NCI-H128 (cell line): ENCODE measurements around the gene GSTM4.
"Not testable (repeated sequence)": the region's sequence is repeated elsewhere in the genome, so short reads cannot be mapped to it uniquely, and the experiment has no call there.

Experiments
- DNase-seq: peaks from one replicate; lab custom pipeline; 2025; ENCODE audit not compliant: unreplicated experiment; lab: John Stamatoyannopoulos, UW

GSTM4 gene

GRCh38 chr1:109660691-109661026 lies 4.8 kb downstream of the GSTM4 start:
- not testable (repeated sequence) for DNase-seq

DNA sequence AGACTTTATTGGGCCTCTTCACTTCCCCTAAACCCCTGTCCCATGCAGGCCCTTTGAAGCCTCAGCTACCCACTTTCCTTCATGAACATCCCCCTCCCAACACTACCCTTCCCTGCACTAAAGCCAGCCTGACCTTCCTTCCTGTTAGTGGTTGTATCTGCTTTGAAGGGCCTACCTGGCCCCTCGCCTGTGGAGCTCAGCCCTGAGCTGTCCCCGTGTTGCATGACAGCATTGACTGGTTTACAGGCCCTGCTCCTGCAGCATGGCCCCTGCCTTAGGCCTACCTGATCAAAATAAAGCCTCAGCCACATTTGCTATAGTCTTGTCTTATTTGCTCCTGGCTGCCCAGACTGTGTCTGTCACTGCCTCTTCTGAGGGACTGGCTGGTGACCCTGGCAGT lies 5.5 kb downstream of the GSTM4 start:
- no peak for DNase-seq

GRCh38 chr1:109664671-109665070 lies 8.8 kb downstream of the GSTM4 start:
- DNase-seq: no peak

DNA sequence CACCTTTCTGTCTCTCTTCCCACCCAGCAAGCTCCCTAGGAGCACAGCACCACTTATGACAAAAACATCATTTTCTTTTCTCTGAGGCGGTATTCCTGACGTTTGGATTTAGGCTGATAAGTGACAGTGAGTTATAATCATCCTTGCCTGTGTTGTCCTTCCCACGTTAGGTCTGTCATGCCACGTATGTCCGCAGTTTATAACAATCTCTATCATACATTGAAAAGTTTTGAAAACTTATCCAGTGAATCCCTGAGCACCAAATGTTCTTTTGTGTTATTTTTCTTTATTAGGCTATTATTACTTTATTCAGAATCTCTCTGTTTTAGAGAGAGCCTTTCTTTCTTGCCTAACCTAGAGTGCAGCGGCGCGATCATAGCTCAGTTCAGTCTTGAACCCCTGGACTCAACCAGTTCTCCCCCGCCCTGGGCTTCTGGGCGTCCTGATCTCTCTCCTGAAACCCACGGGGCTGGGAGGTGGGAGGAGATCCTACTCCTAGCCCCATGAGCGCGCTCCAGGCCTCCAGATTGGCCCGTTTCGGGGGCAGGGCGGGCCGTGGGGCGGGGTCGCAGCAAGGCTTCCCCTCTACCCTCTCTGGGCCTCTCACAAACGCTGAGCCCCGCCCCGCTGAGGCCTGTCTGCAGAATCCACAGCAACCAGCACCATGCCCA lies 11.7 kb downstream of the GSTM4 start, which contains the start of gene GSTM2:
TSS of gene GSTM2 (plus strand) at position 606 of the 671 bp plus-strand sequence. CDS start at position 665, 59 bp downstream.
- DNase-seq: no peak

- no peak for DNase-seq
Measured at GRCh38 chr1:109668123-109668775, 12.3 kb downstream of the GSTM4 start.

GRCh38 chr1:109669246-109669948 lies 13.5 kb downstream of the GSTM4 start:
- no peak for DNase-seq

DNA sequence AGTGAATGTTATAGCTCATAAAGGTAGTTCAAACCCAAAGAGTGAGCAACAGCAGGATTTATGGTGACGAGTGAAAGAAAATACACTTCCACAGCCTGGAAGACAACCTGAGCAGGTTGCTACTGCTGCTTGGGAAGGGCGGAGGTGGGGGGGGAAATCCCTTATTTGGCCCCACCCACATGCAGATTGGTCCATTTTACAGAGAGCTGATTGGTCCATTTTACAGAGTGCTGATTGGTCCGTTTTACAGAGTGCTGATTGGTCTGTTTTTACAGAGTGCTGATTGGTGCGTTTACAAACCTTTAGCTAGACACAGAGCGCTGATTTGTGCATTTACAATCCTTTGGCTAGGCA lies 14.0 kb downstream of the GSTM4 start:
- not testable (repeated sequence) for DNase-seq

DNA sequence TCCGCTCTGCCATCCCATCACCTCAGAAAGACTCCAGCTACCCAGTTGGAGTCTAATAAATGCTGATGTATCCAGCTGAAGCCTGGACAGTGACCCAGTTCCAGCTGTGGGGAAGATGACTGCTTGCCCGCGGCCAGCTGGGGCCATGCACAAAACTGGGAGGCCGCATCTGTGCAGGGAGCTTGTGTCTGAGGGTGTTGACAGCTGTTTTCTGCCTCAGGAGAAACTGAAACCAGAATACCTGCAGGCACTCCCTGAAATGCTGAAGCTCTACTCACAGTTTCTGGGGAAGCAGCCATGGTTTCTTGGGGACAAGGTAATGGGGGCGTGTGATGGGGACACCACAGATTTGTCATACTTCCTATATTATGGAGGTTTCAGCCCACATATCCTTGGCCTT lies 15.2 kb downstream of the GSTM4 start:
- DNase-seq: no peak

DNA sequence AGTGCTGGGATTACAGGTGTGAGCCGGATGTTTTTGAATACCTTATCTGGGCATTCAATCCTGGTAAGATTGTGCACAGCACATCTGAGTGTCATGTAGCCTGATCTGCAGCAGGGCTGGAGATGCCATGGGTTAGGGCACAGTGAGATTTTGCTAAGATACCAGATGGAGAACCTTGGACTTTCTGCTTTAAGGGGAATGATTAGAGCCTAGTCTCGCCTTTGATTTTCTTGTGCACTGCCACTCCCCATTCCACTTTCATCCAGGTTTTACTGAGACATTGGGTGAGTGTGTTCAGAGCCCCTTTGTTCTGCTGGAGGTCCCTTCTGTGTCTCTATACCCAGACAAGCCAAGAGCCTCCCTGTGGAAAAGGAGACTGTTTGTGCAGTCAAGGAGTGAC lies 18.0 kb downstream of the GSTM4 start:
- not testable (repeated sequence) for DNase-seq

- DNase-seq: not testable (repeated sequence)
Measured at GRCh38 chr1:109676683-109677381, 20.9 kb downstream of the GSTM4 start.

DNA sequence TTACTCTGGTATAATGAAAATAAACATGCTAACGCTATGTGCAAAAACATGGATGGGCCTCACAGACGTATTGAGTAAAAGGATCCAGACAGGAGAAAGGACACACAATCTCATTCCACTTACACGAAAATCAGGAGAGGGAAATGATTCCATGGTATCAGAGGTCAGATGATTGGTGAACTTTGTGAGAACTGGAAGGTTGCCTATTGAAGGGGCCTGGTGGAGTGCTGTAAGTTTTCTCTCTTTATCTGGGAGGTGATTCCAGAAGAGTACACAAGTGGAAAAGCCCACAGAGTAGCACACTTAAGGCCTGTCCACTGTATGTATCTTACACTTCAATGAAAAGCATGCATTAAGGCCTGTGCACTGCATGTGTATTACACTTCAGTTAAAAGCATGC lies 21.6 kb downstream of the GSTM4 start:
- DNase-seq: no peak

GRCh38 chr1:109678637-109679036 lies 22.7 kb downstream of the GSTM4 start:
- DNase-seq: not testable (repeated sequence)

DNA sequence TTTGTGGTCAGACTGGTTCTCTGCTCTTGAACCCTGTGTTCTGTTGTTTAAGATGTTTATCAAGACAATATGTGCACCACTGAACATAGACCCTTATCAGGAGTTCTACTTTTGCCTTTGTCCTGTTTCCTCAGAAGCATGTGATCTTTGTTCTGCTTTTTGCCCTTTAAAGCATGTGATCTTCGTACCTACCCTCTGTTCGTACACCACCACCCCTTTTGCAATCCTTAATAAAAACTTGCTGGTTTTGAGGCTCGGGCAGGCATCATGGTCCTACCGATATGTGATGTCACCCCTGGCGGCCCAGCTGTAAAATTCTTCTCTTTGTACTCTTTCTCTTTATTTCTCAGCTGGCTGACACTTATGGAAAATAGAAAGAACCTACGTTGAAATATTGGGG lies 28.9 kb downstream of the GSTM4 start:
- not testable (repeated sequence) for DNase-seq

DNA sequence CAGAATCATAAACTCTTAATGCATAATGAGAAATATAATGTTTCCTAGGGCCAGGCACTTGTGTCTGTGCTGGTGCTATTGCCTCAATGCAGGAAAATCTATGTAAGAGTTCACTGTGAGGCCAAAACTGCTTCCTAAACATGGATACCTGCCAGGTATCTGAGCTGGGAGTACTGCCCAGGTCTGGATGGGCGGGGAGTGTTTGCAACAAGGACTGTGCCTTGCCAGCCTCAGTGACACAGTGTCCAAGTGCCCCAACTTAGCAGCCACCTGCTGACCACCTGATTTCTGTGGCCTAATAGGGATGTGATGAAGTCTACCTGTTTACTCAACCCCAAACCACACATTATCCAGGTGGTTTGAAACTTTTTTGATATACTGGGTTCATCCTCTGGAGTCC lies 29.5 kb downstream of the GSTM4 start:
- not testable (repeated sequence) for DNase-seq

- DNase-seq: not testable (repeated sequence)
Measured at GRCh38 chr1:109685890-109686289, 30.0 kb downstream of the GSTM4 start.

GRCh38 chr1:109687109-109687508 lies 31.2 kb downstream of the GSTM4 start:
- DNase-seq: not testable (repeated sequence)

DNA sequence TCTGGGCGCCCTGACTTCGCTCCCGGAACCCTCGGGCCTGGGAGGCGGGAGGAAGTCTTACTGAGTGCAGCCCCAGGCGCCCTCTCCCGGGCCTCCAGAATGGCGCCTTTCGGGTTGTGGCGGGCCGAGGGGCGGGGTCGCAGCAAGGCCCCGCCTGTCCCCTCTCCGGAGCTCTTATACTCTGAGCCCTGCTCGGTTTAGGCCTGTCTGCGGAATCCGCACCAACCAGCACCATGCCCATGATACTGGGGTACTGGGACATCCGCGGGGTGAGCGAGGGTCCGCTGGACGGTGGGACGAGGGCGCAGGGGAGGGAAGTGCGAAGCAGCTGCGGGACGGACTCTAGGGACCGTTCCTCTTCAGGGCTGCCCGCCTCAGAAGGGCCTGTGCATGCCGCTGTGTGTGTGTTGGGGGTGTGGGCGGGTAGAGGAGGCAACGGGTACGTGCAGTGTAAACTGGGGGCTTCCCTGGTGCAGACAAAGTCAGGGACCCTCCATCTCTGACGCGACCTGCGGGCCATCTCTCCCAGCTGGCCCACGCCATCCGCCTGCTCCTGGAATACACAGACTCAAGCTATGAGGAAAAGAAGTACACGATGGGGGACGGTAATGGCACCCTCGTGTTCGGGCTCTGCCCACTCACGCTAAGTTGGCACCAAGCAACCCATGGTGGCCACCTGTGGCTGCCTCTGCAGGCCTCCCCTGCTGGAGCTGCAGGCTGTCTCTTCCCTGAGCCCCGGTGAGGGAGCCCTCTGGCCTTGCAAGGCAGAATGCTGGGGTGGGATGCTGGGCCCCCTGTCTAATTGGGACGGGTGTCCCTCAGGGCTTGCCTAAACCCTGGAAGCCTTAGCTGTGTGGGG lies 32.0 kb downstream of the GSTM4 start, which contains the start of gene GSTM1:
TSS of gene GSTM1 (plus strand) at position 177 of the 859 bp plus-strand sequence. CDS start at position 234, 57 bp downstream.
- no peak for DNase-seq

GRCh38 chr1:109689844-109690405 lies 34.0 kb downstream of the GSTM4 start:
- no peak for DNase-seq

- DNase-seq: no peak
Measured at GRCh38 chr1:109691759-109692158, 35.9 kb downstream of the GSTM4 start.

DNA sequence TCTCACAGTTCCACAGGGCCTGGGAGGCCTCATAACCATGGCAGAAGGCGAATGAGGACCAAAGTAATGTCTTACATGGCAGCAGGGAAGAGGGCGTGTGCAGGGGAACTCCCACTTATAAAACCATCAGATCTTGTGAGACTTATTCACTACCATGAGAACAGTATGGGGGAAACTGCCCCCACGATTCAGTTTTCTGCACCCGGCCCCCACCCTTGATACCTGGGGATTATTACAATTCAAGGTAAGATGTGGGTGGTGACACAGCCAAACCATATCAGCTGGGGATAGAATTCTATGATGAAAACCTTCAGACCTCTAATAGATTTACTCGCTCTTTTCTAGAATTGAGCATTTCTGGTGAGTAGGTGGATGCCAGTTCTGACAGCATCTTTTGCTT lies 38.5 kb downstream of the GSTM4 start:
- not testable (repeated sequence) for DNase-seq
